Large intestine (tissue), 3 donors: Measurements from ENCODE around the gene PARP1. TPM values are rescaled to one million over a fixed set of nuclear protein-coding genes. Genes with fewer than 3 reads are reported as not detected.

Source experiments
- DNase-seq, 2 donors: peaks; one replicate each; pipeline versions ENCODE4 v3.0.0 to v3.0.0-alpha.2; 2013
- H3K27ac ChIP-seq: one replicate; pipeline ENCODE4 v1.5.1; 2013; ENCODE audit warnings: low read length
- H3K27me3 ChIP-seq: 2 replicates; pipeline ENCODE4 v1.6.1; 2013; ENCODE audit warnings: low read length; ENCODE audit not compliant: control insufficient read depth, insufficient read depth
- H3K36me3 ChIP-seq: 2 replicates; pipeline ENCODE4 v1.6.1; 2013; ENCODE audit warnings: low read length; ENCODE audit not compliant: control insufficient read depth, insufficient read depth
- H3K4me1 ChIP-seq: one replicate; pipeline ENCODE4 v1.6.1; 2013; ENCODE audit warnings: low read length; ENCODE audit not compliant: control insufficient read depth, insufficient read depth
- H3K4me3 ChIP-seq: one replicate; pipeline ENCODE4 v1.5.1; 2013; ENCODE audit warnings: low read length
- H3K9me3 ChIP-seq: one replicate; pipeline ENCODE4 v1.6.1; 2013; ENCODE audit warnings: mild to moderate bottlenecking, low read depth, low read length, moderate library complexity; ENCODE audit not compliant: control insufficient read depth
- WGBS: methylation state at CpG from one replicate; pipeline ENCODE4 v1.1.5; 2013; ENCODE audit warnings: low lambda C conversion rate; ENCODE audit not compliant: insufficient coverage; 5-methylcytosine and 5-hydroxymethylcytosine counted together
- polyA plus RNA-seq: library from polyadenylated mRNA; unstranded; fragments of 120-200 nt; gene quantifications from one replicate; pipeline ENCODE4 v1.2.1, GENCODE V29; 2013

Gene PARP1
- polyA plus RNA-seq, 1 donor: 63.0 TPM

- 67% methylated on average over 1 of the region's 2 CpGs for WGBS
- no peaks in the 10 kb centered on the region for H3K4me1 ChIP-seq
- no peak overlapping the region for H3K4me3 ChIP-seq
- H3K27ac ChIP-seq: no peak overlapping the region
- H3K27me3 ChIP-seq: no peaks in the 10 kb centered on the region
- H3K9me3 ChIP-seq: no peaks in the 10 kb centered on the region
- H3K36me3 ChIP-seq: no peaks in the 10 kb centered on the region
- DNase-seq: no peak
Observed at GRCh38 chr1:226332947-226333346, 74.9 kb downstream of the PARP1 start.

GRCh38 chr1:226329237-226329636 lies 78.7 kb downstream of the PARP1 start:
- no peaks in the 10 kb centered on the region for H3K4me1 ChIP-seq
- no peaks in the 10 kb centered on the region for H3K9me3 ChIP-seq
- H3K4me3 ChIP-seq: no peak overlapping the region
- H3K27me3 ChIP-seq: no peaks in the 10 kb centered on the region
- no CpG with 5 or more reads among the region's 3 CpGs for WGBS
- no peaks in the 10 kb centered on the region for H3K36me3 ChIP-seq
- DNase-seq: no peak
- H3K27ac ChIP-seq: no peak overlapping the region

GRCh38 chr1:226327761-226328162 lies 80.1 kb downstream of the PARP1 start:
- Histone ChIP-seq H3K27ac (no peak overlapping the region), H3K27me3 (no peaks in the 10 kb centered on the region), H3K4me1 (no peaks in the 10 kb centered on the region), H3K36me3 (no peaks in the 10 kb centered on the region), H3K4me3 (no peak overlapping the region), H3K9me3 (no peaks in the 10 kb centered on the region)
- DNase-seq: no peak
- WGBS: 100% methylated on average over 1 of the region's 2 CpGs

GRCh38 chr1:226325178-226325577 lies 82.7 kb downstream of the PARP1 start:
- no CpG with 5 or more reads among the region's 1 CpG for WGBS
- Histone ChIP-seq H3K4me1 (no peaks in the 10 kb centered on the region), H3K9me3 (no peaks in the 10 kb centered on the region), H3K4me3 (no peak overlapping the region), H3K27me3 (no peaks in the 10 kb centered on the region), H3K36me3 (no peaks in the 10 kb centered on the region), H3K27ac (no peak overlapping the region)
- DNase-seq: no peak

GRCh38 chr1:226324479-226324878 lies 83.4 kb downstream of the PARP1 start:
- H3K27me3 ChIP-seq: no peaks in the 10 kb centered on the region
- no peaks in the 10 kb centered on the region for H3K36me3 ChIP-seq
- no peaks in the 10 kb centered on the region for H3K9me3 ChIP-seq
- H3K4me1 ChIP-seq: no peaks in the 10 kb centered on the region
- no peak for DNase-seq
- no peak overlapping the region for H3K4me3 ChIP-seq
- H3K27ac ChIP-seq: no peak overlapping the region

- no peaks in the 10 kb centered on the region for H3K36me3 ChIP-seq
- no peaks in the 10 kb centered on the region for H3K9me3 ChIP-seq
- H3K4me3 ChIP-seq: no peak overlapping the region
- whole genome bisulfite sequencing: no CpG with 5 or more reads among the region's 3 CpGs
- H3K27me3 ChIP-seq: no peaks in the 10 kb centered on the region
- no peak for DNase-seq
- no peaks in the 10 kb centered on the region for H3K4me1 ChIP-seq
- no peak overlapping the region for H3K27ac ChIP-seq
Observed at GRCh38 chr1:226322986-226323385, 84.9 kb downstream of the PARP1 start.

- no peaks in the 10 kb centered on the region for H3K36me3 ChIP-seq
- WGBS: 100% methylated on average over 1 of the region's 10 CpGs
- no peaks in the 10 kb centered on the region for H3K9me3 ChIP-seq
- no peak overlapping the region for H3K4me3 ChIP-seq
- no peak for DNase-seq
- H3K4me1 ChIP-seq: no peaks in the 10 kb centered on the region
- H3K27ac ChIP-seq: no peak overlapping the region
- H3K27me3 ChIP-seq: no peaks in the 10 kb centered on the region
Observed at GRCh38 chr1:226320930-226321329, 87.0 kb downstream of the PARP1 start.

- H3K4me1 ChIP-seq: no peaks in the 10 kb centered on the region
- H3K4me3 ChIP-seq: no peak overlapping the region
- DNase-seq: no peak
- H3K27ac ChIP-seq: no peak overlapping the region
- H3K36me3 ChIP-seq: no peaks in the 10 kb centered on the region
- H3K9me3 ChIP-seq: no peaks in the 10 kb centered on the region
- 100% methylated on average over 1 of the region's 5 CpGs for WGBS
- no peaks in the 10 kb centered on the region for H3K27me3 ChIP-seq
Observed at GRCh38 chr1:226318471-226318870, 89.4 kb downstream of the PARP1 start.

GRCh38 chr1:226314055-226314454 lies 93.8 kb downstream of the PARP1 start:
- H3K36me3 ChIP-seq: no peaks in the 10 kb centered on the region
- no peaks in the 10 kb centered on the region for H3K9me3 ChIP-seq

GRCh38 chr1:226312065-226312464 lies 95.8 kb downstream of the PARP1 start:
- Histone ChIP-seq H3K9me3 (no peaks in the 10 kb centered on the region), H3K27ac (no peak overlapping the region), H3K36me3 (no peaks in the 10 kb centered on the region), H3K4me3 (no peak overlapping the region), H3K27me3 (no peaks in the 10 kb centered on the region), H3K4me1 (peaks cover 2% of the 10 kb centered on the region)
- no peak for DNase-seq
- 100% methylated on average over 1 of the region's 2 CpGs for WGBS

More at GRCh38 chr1:226314055-226314454, 93.8 kb downstream of the PARP1 start:
- Histone ChIP-seq H3K27me3 (no peaks in the 10 kb centered on the region), H3K4me1 (no peaks in the 10 kb centered on the region), H3K27ac (no peak overlapping the region), H3K4me3 (no peak overlapping the region)
- DNase-seq: no peak

GRCh38 chr1:226311376-226311775 lies 96.5 kb downstream of the PARP1 start:
- Histone ChIP-seq H3K27me3 (no peaks in the 10 kb centered on the region), H3K36me3 (no peaks in the 10 kb centered on the region), H3K9me3 (no peaks in the 10 kb centered on the region), H3K27ac (no peak overlapping the region), H3K4me3 (no peak overlapping the region), H3K4me1 (peaks cover 2% of the 10 kb centered on the region)
- DNase-seq: no peak
- WGBS: 100% methylated on average over 3 of the region's 7 CpGs
